Measurements from ENCODE around the gene PFAS. TPM values are rescaled to one million over a fixed set of nuclear protein-coding genes. Genes with fewer than 3 reads are reported as not detected.

The PFAS gene
- total and polyA plus RNA-seq, 10 of the 15 experiments (the other 5 are each of a cell fraction or from before 2014, with no cell fraction given): 13.9 to 122 (median 47.2) TPM

- TF ChIP-seq E2F4 (IDR thresholded peaks at IDR 0.05; ENCODE audit: low read depth, low read length): no peak
- no peak for TF ChIP-seq CREM (IDR thresholded peaks at IDR 0.05; ENCODE audit: low read depth)
- TF ChIP-seq ZNF687 (IDR thresholded peaks at IDR 0.05): no peak
- TF ChIP-seq NFYA (IDR thresholded peaks at IDR 0.05; ENCODE audit: borderline replicate concordance, low read depth, low read length): no peak
- TF ChIP-seq RAD51 (IDR thresholded peaks at IDR 0.05): no peak
- 0 out of 2 replicates have a peak, but pooled peaks have one; percentile 22 for TF ChIP-seq BACH1 (IDR thresholded peaks at IDR 0.05; ENCODE audit: borderline replicate concordance)
- no peak for TF ChIP-seq E4F1 (IDR thresholded peaks at IDR 0.05; ENCODE audit: borderline replicate concordance, partially characterized antibody)
- peak; percentile 68; the same call in 1 of the 2 replicates for TF ChIP-seq ZBED1 (IDR thresholded peaks at IDR 0.05; ENCODE audit: borderline replicate concordance)
- no peak for TF ChIP-seq CEBPZ (IDR thresholded peaks at IDR 0.05; ENCODE audit: low read depth, low read length)
- TF ChIP-seq MTA3 (IDR thresholded peaks at IDR 0.05; ENCODE audit: borderline replicate concordance, low read length): peak; percentile 88
- TF ChIP-seq IRF5 (IDR thresholded peaks at IDR 0.05; ENCODE audit: borderline replicate concordance): no peak
- no peak for TF ChIP-seq CHD1 (IDR thresholded peaks at IDR 0.05; ENCODE audit: low read depth, low read length)
- TF ChIP-seq YY1 (IDR thresholded peaks at IDR 0.05; ENCODE audit: low read depth, low read length): peak; percentile 61; the same call in 1 of the 2 replicates
- TF ChIP-seq CTCF (IDR thresholded peaks at IDR 0.05 in 2 of 3, conservative IDR thresholded peaks at IDR 0.05 in 1 of 3; ENCODE audit: control insufficient read depth in 2 of 3, extremely low read depth in 1 of 3, insufficient read depth in 1 of 3, low read depth in 3 of 3, low read length in 3 of 3): no peak
Observed at GRCh38 chr17:8225813-8226535, 23.1 kb upstream of the PFAS start (continued).

Data from GM12878 (cell line).